ENCODE measurements around the gene ART3. TPM values are rescaled to one million over a fixed set of nuclear protein-coding genes. Genes with fewer than 3 reads are reported as not detected.

Gene ART3, protein sequence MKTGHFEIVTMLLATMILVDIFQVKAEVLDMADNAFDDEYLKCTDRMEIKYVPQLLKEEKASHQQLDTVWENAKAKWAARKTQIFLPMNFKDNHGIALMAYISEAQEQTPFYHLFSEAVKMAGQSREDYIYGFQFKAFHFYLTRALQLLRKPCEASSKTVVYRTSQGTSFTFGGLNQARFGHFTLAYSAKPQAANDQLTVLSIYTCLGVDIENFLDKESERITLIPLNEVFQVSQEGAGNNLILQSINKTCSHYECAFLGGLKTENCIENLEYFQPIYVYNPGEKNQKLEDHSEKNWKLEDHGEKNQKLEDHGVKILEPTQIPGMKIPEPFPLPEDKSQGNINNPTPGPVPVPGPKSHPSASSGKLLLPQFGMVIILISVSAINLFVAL
- 0.71 TPM for polyA plus RNA-seq (2012; ENCODE audit: insufficient read depth, insufficient read length, low read depth)

DNA sequence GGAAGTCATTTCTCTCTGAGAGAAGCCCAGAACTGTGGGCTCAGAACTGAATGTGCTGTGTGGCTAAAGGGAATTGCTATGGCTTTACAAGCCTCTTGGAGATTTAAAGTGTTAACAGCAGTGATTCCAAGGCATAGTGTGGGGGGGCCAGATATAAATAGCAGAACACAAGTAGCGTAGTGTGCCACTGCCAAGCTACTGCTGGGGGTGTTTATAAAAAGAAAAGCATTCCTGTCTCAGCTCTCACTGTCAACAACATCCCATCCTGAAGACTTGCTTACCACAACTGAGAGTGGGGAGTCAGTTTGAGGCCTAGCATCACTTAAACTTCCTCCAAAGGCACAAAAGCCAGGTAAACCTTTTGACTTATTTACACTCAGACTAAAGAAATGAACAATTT lies at the start of gene ART3:
Gene ART3 (plus strand): TSS at position 242 of the 400 bp plus-strand sequence. CDS start 1,181 bp downstream, outside the sequence.
- no peaks in the 10 kb centered on the region for H3K4me1 ChIP-seq
- TF ChIP-seq, protein P1, sequence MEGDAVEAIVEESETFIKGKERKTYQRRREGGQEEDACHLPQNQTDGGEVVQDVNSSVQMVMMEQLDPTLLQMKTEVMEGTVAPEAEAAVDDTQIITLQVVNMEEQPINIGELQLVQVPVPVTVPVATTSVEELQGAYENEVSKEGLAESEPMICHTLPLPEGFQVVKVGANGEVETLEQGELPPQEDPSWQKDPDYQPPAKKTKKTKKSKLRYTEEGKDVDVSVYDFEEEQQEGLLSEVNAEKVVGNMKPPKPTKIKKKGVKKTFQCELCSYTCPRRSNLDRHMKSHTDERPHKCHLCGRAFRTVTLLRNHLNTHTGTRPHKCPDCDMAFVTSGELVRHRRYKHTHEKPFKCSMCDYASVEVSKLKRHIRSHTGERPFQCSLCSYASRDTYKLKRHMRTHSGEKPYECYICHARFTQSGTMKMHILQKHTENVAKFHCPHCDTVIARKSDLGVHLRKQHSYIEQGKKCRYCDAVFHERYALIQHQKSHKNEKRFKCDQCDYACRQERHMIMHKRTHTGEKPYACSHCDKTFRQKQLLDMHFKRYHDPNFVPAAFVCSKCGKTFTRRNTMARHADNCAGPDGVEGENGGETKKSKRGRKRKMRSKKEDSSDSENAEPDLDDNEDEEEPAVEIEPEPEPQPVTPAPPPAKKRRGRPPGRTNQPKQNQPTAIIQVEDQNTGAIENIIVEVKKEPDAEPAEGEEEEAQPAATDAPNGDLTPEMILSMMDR (IDR thresholded peaks at IDR 0.05; ENCODE audit: low read depth, low read length), result no peak
- H3K4me3 ChIP-seq (ENCODE audit: low read depth, low read length), result no peak within 1 kb of the TSS
- no peaks in the 10 kb centered on the region; the same call in 1 of the 2 replicates for H3K27me3 ChIP-seq
- no peak for DNase-seq
- no peaks in the 10 kb centered on the region for H3K9me3 ChIP-seq
- H3K36me3 ChIP-seq, result no peaks in the 10 kb centered on the region

DNA sequence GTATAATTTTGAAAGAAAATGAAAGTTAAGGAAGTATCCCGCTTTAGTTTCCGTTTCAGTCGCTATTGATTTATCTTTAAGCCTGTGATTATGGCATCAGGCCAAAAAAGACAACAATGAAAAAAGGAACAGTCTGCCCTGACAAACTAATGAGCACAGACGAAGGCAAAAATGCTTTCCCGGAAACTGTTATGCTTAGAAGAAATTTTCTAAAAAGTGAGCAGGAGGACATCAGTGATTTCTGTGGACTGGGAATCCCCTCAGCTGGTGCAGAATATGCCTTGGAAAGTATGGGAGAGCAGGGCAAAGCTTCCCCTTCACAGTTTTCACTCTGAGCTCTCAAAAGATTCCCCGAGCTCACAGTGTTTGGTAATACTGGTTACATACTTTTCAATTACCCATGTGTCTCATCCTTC lies 46.2 kb upstream of the ART3 start:
- H3K27me3 ChIP-seq, result peaks cover 42% of the 10 kb centered on the region
- no peak overlapping the region; the same call in 1 of the 2 replicates for H3K4me3 ChIP-seq (ENCODE audit: low read depth, low read length)
- TF ChIP-seq, protein P1 (IDR thresholded peaks at IDR 0.05; ENCODE audit: low read depth, low read length), result no peak
- no peaks in the 10 kb centered on the region for H3K9me3 ChIP-seq
- H3K4me1 ChIP-seq, result peaks cover 4% of the 10 kb centered on the region; the same call in 1 of the 2 replicates
- no peak for DNase-seq
- H3K36me3 ChIP-seq, result no peaks in the 10 kb centered on the region

DNA sequence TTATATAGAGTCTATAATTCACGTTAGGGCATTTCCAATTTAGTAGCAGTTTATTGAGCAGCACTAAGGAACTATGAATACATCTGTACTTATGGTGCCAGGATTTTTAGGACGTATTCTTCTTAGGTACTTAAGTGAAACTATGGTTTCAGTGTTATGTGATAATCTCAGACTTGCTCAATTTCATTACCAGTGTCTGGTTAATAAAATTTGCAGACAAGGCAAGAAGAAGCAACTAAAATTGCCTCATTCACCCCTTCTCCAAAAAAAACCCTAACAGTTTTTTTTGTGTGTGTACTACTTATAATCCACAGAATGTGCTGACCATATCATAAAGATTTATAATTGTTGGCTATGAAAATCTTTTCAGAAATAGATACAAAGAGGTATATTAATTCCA lies 45.2 kb upstream of the ART3 start:
- H3K27me3 ChIP-seq, result peaks cover 43% of the 10 kb centered on the region
- DNase-seq, result no peak
- no peak overlapping the region for H3K4me3 ChIP-seq (ENCODE audit: low read depth, low read length)
- H3K36me3 ChIP-seq, result no peaks in the 10 kb centered on the region
- TF ChIP-seq, protein P1 (IDR thresholded peaks at IDR 0.05; ENCODE audit: low read depth, low read length), result no peak
- no peaks in the 10 kb centered on the region for H3K9me3 ChIP-seq
- peaks cover 4% of the 10 kb centered on the region; the same call in 1 of the 2 replicates for H3K4me1 ChIP-seq

DNA sequence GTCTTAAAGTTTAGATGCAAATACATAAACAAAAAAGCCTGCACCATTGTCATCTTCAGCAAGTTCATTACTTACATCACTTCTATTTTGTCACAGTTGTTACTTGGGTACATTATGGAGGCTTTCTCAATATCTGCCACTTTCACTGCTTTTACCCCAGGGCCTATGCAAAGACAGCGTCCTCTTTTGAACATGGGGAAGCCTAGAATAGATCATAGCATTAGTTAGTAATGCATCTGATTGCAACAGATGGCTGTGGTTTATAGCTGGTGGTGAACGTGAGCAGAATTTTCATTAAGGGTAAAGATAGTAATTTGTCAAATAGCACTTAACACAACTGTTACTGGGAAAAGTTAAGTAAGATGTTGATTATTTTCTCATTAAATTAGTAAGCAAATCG lies 39.4 kb upstream of the ART3 start:
- no peaks in the 10 kb centered on the region for H3K4me1 ChIP-seq
- H3K36me3 ChIP-seq, result no peaks in the 10 kb centered on the region
- H3K27me3 ChIP-seq, result peaks cover 30% of the 10 kb centered on the region
- TF ChIP-seq, protein P1 (IDR thresholded peaks at IDR 0.05; ENCODE audit: low read depth, low read length), result no peak
- H3K9me3 ChIP-seq, result no peaks in the 10 kb centered on the region
- DNase-seq, result no peak
- no peak overlapping the region for H3K4me3 ChIP-seq (ENCODE audit: low read depth, low read length)

DNA sequence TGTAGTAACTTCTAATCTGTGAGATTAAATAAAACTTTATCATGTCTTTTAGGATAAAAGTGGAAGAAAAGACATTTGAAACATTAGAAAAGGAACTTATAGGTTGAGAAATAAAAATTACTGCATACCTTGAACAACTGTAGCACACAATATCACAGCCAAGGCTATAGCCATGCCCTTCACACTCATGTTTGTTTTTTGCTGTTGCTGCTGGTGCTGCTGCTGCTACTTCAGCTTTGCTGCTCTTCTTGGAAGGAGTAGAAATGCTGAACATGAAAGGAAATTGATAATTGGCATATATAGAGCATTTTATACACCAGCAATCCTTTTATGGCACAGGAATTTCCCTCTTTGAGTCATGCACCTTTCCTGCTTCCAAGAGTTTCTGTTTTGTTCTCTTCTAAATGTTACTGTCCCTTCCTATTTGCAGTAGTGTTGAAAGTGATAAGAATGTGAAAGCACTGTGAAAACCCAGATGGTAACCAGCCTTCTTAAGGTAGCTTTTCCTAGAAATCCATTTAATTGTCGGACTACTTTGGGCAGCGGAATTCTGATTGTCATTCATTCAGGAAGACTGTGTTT lies 38.6 kb upstream of the ART3 start, which contains the start of gene CXCL11:
Gene CXCL11 (minus strand): TSS at position 272 of the 582 bp plus-strand sequence. CDS start 83 bp downstream, at position 189.
- no peaks in the 10 kb centered on the region for H3K9me3 ChIP-seq
- H3K4me3 ChIP-seq (ENCODE audit: low read depth, low read length), result no peak within 1 kb of the TSS
- H3K27me3 ChIP-seq, result peaks cover 30% of the 10 kb centered on the region
- H3K36me3 ChIP-seq, result no peaks in the 10 kb centered on the region
- H3K4me1 ChIP-seq, result no peaks in the 10 kb centered on the region
- DNase-seq, result no peak
- TF ChIP-seq, protein P1 (IDR thresholded peaks at IDR 0.05; ENCODE audit: low read depth, low read length), result no peak

Measured in BE2C (cell line).